Nephron (organoid): ENCODE measurements around the gene SCYGR4.
"Not testable (repeated sequence)": the region's sequence is repeated elsewhere in the genome, so short reads cannot be mapped to it uniquely, and the experiment has no call there.

Source experiments
- H3K27ac Mint-ChIP-seq, 3 experiments: 2 replicates each; pipeline ENCODE4 v1.8.0; 2020; ENCODE audit warnings: mixed read lengths in 3 of 3, mild to moderate bottlenecking in 2 of 3, moderate library complexity in 1 of 3
- H3K27me3 Mint-ChIP-seq: 2 replicates; pipeline ENCODE4 v1.8.0; 2021; ENCODE audit warnings: low read depth, mild to moderate bottlenecking, moderate library complexity, mixed read lengths
- H3K36me3 Mint-ChIP-seq: 2 replicates; pipeline ENCODE4 v1.8.0; 2020; ENCODE audit warnings: low read depth, mixed read lengths
- H3K4me1 Mint-ChIP-seq: 2 replicates; pipeline ENCODE4 v1.8.0; 2020; ENCODE audit warnings: mixed read lengths
- H3K4me3 Mint-ChIP-seq, 3 experiments: 2 replicates each; pipeline ENCODE4 v1.8.0; 2020; ENCODE audit warnings: mild to moderate bottlenecking in 3 of 3, mixed read lengths in 3 of 3, moderate library complexity in 2 of 3
- H3K9me3 Mint-ChIP-seq: 2 replicates; pipeline ENCODE4 v1.8.0; 2020; ENCODE audit warnings: mixed read lengths
- CTCF ChIP-seq, 3 experiments: fragments of 200-600 bp; sonication (generic); IDR thresholded peaks; one replicate each; pipeline ENCODE4 v1.5.0; 2021; ENCODE audit warnings: antibody characterized with exemption in 3 of 3; ENCODE audit not compliant: unreplicated experiment in 3 of 3

Gene SCYGR4

GRCh38 chr2:227665189-227665940 is 48.1 kb downstream of the SCYGR4 start:
- Mint-ChIP-seq H3K9me3 (no peaks in the 10 kb centered on the region), H3K27ac (no peak overlapping the region), H3K27me3 (no peaks in the 10 kb centered on the region), H3K4me3 (no peak overlapping the region), H3K36me3 (no peaks in the 10 kb centered on the region), H3K4me1 (no peaks in the 10 kb centered on the region)
- TF ChIP-seq CTCF (IDR thresholded peaks at IDR 0.05; ENCODE audit: unreplicated experiment in 3 of 3), result no peak

GRCh38 chr2:227666631-227667170 is 49.4 kb downstream of the SCYGR4 start, which contains the start of gene SCYGR5:
SCYGR5 (plus strand) TSS chr2:227666804; CDS start chr2:227666804, 0 bp downstream.
- H3K27me3 Mint-ChIP-seq, H3K9me3 Mint-ChIP-seq, H3K4me3 Mint-ChIP-seq, H3K4me1 Mint-ChIP-seq, H3K27ac Mint-ChIP-seq, H3K36me3 Mint-ChIP-seq: not testable (repeated sequence)
